Measurements from ENCODE around the gene PLEK.

The PLEK gene

GRCh38 chr2:68325056-68325455 lies 40.0 kb upstream of the PLEK start:
- no peak overlapping the region for H3K4me3 ChIP-seq (ENCODE audit: low read length)
- DNase-seq (ENCODE audit: low read depth), result no peak
- TF ChIP-seq CTCF (IDR thresholded peaks at IDR 0.05; ENCODE audit: insufficient read depth, low read depth, low read length, missing control alignments), result no peak

- no peak for TF ChIP-seq CTCF (IDR thresholded peaks at IDR 0.05; ENCODE audit: insufficient read depth, low read depth, low read length, missing control alignments)
- no peak for DNase-seq (ENCODE audit: low read depth)
- no peak overlapping the region for H3K4me3 ChIP-seq (ENCODE audit: low read length)
These were observed 36.2 kb upstream of the PLEK start for GRCh38 chr2:68328901-68329300.

GRCh38 chr2:68330691-68331090 lies 34.4 kb upstream of the PLEK start:
- no peak for TF ChIP-seq CTCF (IDR thresholded peaks at IDR 0.05; ENCODE audit: insufficient read depth, low read depth, low read length, missing control alignments)
- H3K4me3 ChIP-seq (ENCODE audit: low read length), result no peak overlapping the region
- peak; percentile 47 for DNase-seq (ENCODE audit: low read depth)

- no peak for TF ChIP-seq CTCF (IDR thresholded peaks at IDR 0.05; ENCODE audit: insufficient read depth, low read depth, low read length, missing control alignments)
- no peak overlapping the region for H3K4me3 ChIP-seq (ENCODE audit: low read length)
- DNase-seq (ENCODE audit: low read depth), result no peak
These were observed 32.1 kb upstream of the PLEK start for GRCh38 chr2:68333009-68333408.

GRCh38 chr2:68333931-68334330 lies 31.2 kb upstream of the PLEK start:
- no peak for TF ChIP-seq CTCF (IDR thresholded peaks at IDR 0.05; ENCODE audit: insufficient read depth, low read depth, low read length, missing control alignments)
- no peak for DNase-seq (ENCODE audit: low read depth)
- H3K4me3 ChIP-seq (ENCODE audit: low read length), result no peak overlapping the region

- DNase-seq (ENCODE audit: low read depth), result peak; percentile 80
- TF ChIP-seq CTCF (IDR thresholded peaks at IDR 0.05; ENCODE audit: insufficient read depth, low read depth, low read length, missing control alignments), result no peak
- no peak overlapping the region for H3K4me3 ChIP-seq (ENCODE audit: low read length)
These were observed 28.9 kb upstream of the PLEK start for GRCh38 chr2:68336192-68336591.

- H3K4me3 ChIP-seq (ENCODE audit: low read length), result no peak overlapping the region
- no peak for DNase-seq (ENCODE audit: low read depth)
- TF ChIP-seq CTCF (IDR thresholded peaks at IDR 0.05; ENCODE audit: insufficient read depth, low read depth, low read length, missing control alignments), result no peak
These were observed 24.6 kb upstream of the PLEK start for GRCh38 chr2:68340226-68341061.

All from epithelial cell of esophagus (primary cell).